Measurements from ENCODE around the gene MPO.

Gene MPO

DNA sequence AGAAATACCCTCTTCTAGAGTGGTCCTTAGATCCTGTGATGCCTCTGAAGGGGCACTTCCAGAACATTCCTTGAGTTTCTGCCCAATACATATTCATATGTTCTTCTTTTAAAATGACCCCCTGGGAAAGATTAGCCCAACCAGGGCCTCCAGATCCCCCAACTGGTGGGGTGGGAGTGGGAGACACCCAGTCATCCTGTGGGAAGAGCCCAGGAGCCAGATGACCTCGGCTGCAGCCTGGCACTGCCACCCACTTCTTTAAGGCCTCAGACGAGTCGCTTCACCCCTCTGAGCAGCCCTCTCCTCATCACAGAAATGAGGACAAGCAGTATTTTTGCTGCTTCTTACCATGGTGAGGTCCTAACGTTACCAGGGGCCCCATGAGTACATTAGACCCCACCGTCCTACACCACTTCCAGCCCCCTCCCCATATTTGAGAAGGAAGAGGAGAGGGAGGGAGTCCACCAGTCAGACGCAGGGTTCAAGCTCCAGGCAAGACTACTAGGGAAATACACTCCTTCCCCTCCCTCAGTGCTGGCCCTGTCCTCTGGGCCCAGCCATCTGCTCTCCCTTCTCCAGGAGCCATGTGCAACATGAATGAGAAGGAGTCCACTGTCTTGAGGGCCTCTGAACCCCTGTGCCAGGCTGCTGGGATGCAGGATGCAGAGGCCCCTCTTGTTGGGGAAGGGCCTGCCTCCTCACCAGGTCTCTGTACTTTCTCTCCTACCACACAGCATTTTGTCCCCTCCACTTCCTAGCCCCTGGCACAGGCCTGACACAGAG, 11.8 kb downstream of the MPO start:
- no peak overlapping the region for H3K4me3 Mint-ChIP-seq
- H3K36me3 Mint-ChIP-seq (ENCODE audit: low read depth): no peaks in the 10 kb centered on the region
- no peaks in the 10 kb centered on the region for H3K4me1 Mint-ChIP-seq
- peaks cover 50% of the 10 kb centered on the region for H3K27me3 Mint-ChIP-seq (ENCODE audit: low read depth, poor library complexity)
- no peak for DNase-seq
- H3K9me3 Mint-ChIP-seq: peaks cover 4% of the 10 kb centered on the region
- TF ChIP-seq CTCF (IDR thresholded peaks at IDR 0.05): no peak
- no peak overlapping the region for H3K27ac Mint-ChIP-seq

DNA sequence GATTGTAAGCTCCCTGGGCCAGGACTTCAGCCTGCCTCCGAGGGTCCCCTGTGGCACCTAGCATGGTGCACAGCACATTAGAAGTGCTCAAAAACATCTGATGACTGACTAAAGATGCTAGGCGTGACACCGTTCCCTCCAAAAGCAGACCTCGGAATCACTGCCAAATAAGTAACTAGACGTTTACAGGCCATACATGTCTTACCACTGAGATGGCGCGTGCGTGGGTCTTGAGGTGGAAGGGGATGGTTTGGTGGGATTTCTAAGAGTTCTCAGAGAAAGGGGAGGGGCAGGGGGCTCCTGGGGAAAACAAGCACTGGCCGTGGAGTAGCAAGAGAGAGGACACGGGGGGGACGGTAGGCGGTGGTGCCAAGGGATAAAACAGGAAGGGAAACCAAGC, 12.4 kb downstream of the MPO start:
- H3K9me3 Mint-ChIP-seq: peaks cover 4% of the 10 kb centered on the region
- no peak overlapping the region for H3K4me3 Mint-ChIP-seq
- no peaks in the 10 kb centered on the region for H3K36me3 Mint-ChIP-seq (ENCODE audit: low read depth)
- H3K4me1 Mint-ChIP-seq: no peaks in the 10 kb centered on the region
- TF ChIP-seq CTCF (IDR thresholded peaks at IDR 0.05): no peak
- DNase-seq: no peak
- peak overlapping the region; percentile 57 for H3K27ac Mint-ChIP-seq
- peaks cover 56% of the 10 kb centered on the region for H3K27me3 Mint-ChIP-seq (ENCODE audit: low read depth, poor library complexity)

DNA sequence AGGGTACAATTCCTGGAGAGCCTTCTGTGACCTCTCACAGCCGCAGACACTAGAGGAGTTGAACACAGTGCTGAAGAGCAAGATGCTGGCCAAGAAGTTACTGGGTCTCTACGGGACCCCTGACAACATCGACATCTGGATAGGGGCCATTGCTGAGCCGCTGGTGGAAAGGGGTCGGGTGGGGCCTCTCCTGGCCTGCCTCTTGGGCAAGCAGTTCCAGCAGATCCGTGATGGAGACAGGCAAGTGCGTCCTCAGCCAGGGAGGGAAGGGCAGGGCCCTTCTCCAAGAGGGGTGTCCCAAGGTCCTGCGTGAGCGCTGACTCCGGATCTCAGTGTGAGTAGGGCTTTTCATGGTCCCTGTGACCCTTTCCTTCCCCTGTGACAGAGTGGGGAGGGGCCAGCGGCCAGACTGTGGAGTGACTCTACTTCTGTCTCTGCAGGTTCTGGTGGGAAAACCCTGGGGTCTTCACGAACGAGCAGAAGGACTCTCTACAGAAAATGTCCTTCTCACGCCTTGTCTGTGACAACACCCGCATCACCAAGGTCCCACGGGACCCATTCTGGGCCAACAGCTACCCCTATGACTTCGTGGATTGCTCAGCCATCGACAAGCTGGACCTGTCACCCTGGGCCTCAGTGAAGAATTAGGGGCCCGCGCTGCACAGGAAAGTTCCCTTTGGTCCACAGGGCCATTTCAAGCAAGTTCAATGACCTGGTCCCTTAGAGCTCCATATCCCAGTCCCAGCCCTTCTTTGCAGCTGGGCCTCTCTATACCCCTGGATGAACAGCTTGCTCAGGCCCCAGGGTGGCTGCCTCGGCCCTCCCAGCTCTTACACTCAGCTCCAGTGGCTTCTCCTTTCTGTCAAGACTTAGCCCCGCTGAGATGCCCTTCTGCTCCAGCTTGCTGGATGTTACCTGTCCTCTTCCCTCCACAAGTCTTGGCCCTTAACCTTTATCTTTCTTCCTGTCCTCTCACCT, 13.1 kb downstream of the MPO start:
- no peak overlapping the region for H3K4me3 Mint-ChIP-seq
- H3K36me3 Mint-ChIP-seq (ENCODE audit: low read depth): no peaks in the 10 kb centered on the region
- TF ChIP-seq CTCF (IDR thresholded peaks at IDR 0.05): no peak
- DNase-seq: no peak
- no peaks in the 10 kb centered on the region for H3K4me1 Mint-ChIP-seq
- H3K27me3 Mint-ChIP-seq (ENCODE audit: low read depth, poor library complexity): peaks cover 60% of the 10 kb centered on the region
- peaks cover 4% of the 10 kb centered on the region for H3K9me3 Mint-ChIP-seq
- peak overlapping the region; percentile 57 for H3K27ac Mint-ChIP-seq

GRCh38 chr17:58265902-58266875, 14.5 kb downstream of the MPO start:
- no peaks in the 10 kb centered on the region for H3K36me3 Mint-ChIP-seq (ENCODE audit: low read depth)
- TF ChIP-seq CTCF (IDR thresholded peaks at IDR 0.05): no peak
- no peaks in the 10 kb centered on the region for H3K4me1 Mint-ChIP-seq
- H3K9me3 Mint-ChIP-seq: peaks cover 5% of the 10 kb centered on the region
- H3K27ac Mint-ChIP-seq: no peak overlapping the region
- no peak overlapping the region for H3K4me3 Mint-ChIP-seq
- H3K27me3 Mint-ChIP-seq (ENCODE audit: low read depth, poor library complexity): peaks cover 67% of the 10 kb centered on the region
- no peak for DNase-seq

GRCh38 chr17:58265271-58265670, 15.5 kb downstream of the MPO start:
- Mint-ChIP-seq H3K4me3 (no peak overlapping the region), H3K4me1 (no peaks in the 10 kb centered on the region)
- no peak for DNase-seq

More at GRCh38 chr17:58265271-58265670, 15.5 kb downstream of the MPO start:
- no peak for TF ChIP-seq CTCF (IDR thresholded peaks at IDR 0.05)
- Mint-ChIP-seq H3K36me3 (ENCODE audit: low read depth) (no peaks in the 10 kb centered on the region), H3K9me3 (peaks cover 12% of the 10 kb centered on the region), H3K27me3 (ENCODE audit: low read depth, poor library complexity) (peaks cover 70% of the 10 kb centered on the region), H3K27ac (no peak overlapping the region)

Data from nephron progenitor cell (in vitro differentiated cells).